Endothelial cell of umbilical vein (primary cell): Measurements from ENCODE around the gene SHPK. TPM values are rescaled to one million over a fixed set of nuclear protein-coding genes. Genes with fewer than 3 reads are reported as not detected.

Experiments
- BruUV-seq: library from RNA; stranded (reverse); fragments of 400-500 nt; replicated peaks from 2 replicates; lab custom pipeline; 2021; lab: Mats Ljungman, UMichigan
- CTCF ChIA-PET: fragments of 300-600, 350-600 bp; sonication (Branson Sonifier 250); formaldehyde crosslinking; loops from one replicate; lab custom pipeline; 2021; ENCODE audit warnings: antibody characterized with exemption, inconsistent platforms; lab: Charles Lee
- POLR2A ChIA-PET: fragments of 300-600, 350-600 bp; sonication (Branson Sonifier 250); formaldehyde crosslinking; loops from one replicate; lab custom pipeline; 2021; ENCODE audit warnings: antibody characterized with exemption, inconsistent platforms; lab: Charles Lee
- DNase-seq: peaks from one replicate; pipeline ENCODE4 v3.0.0-alpha.2; 2011; ENCODE audit warnings: low read depth, low spot score
- FAIRE-seq: peaks from 2 replicates; lab custom pipeline; 2011; peaks lifted over from hg19 to GRCh38; lab: Jason Lieb, UNC
- H2AFZ ChIP-seq: 2 replicates; pipeline ENCODE4 v1.6.0; 2012; ENCODE audit warnings: low read depth, low read length, control low read depth, inconsistent platforms
- H3K27ac ChIP-seq: 2 replicates; pipeline ENCODE4 v1.5.1; 2011; ENCODE audit warnings: low read depth, mild to moderate bottlenecking, control low read depth, low read length, moderate library complexity; ENCODE audit not compliant: insufficient read depth
- H3K27me3 ChIP-seq, 2 experiments: 2 replicates each; pipeline versions ENCODE4 v1.6.0 to v1.6.1; 2011; ENCODE audit warnings: low read length in 2 of 2, mixed read lengths in 1 of 2; ENCODE audit not compliant: control insufficient read depth in 2 of 2, insufficient read depth in 2 of 2
- H3K36me3 ChIP-seq, 2 experiments: 2 replicates in 1 of 2; 3 replicates in 1 of 2; pipeline ENCODE4 v1.5.1; 2011; ENCODE audit warnings: low read length in 2 of 2, mild to moderate bottlenecking in 1 of 2, moderate library complexity in 1 of 2; ENCODE audit not compliant: control insufficient read depth in 2 of 2, insufficient read depth in 2 of 2; ENCODE audit errors: extremely low read depth in 1 of 2
- H3K4me1 ChIP-seq: 3 replicates; pipeline ENCODE4 v1.5.1; 2011; ENCODE audit warnings: mild to moderate bottlenecking, low read length; ENCODE audit not compliant: control insufficient read depth, insufficient read depth; ENCODE audit errors: extremely low read depth
- H3K4me2 ChIP-seq: 2 replicates; pipeline ENCODE4 v1.6.1; 2011; ENCODE audit warnings: low read length, control low read depth, mixed read lengths; ENCODE audit not compliant: insufficient read depth
- H3K4me3 ChIP-seq, 3 experiments: fragments of 200-600 bp in 1 of 3; sonication (generic), shearing (Covaris generic) in 1 of 3; replicated peaks in 1 of 3; 2 replicates each; pipeline ENCODE4 v1.5.1; 2011 to 2016; ENCODE audit warnings: control low read depth in 3 of 3, low read length in 3 of 3, mild to moderate bottlenecking in 2 of 3, inconsistent platforms in 1 of 3, low read depth in 1 of 3, moderate library complexity in 1 of 3; ENCODE audit not compliant: insufficient read depth in 1 of 3
- H3K79me2 ChIP-seq: 2 replicates; pipeline ENCODE4 v1.6.0; 2012; ENCODE audit warnings: low read length, inconsistent platforms; ENCODE audit not compliant: control insufficient read depth, insufficient read depth
- H3K9ac ChIP-seq: replicated peaks from 2 replicates; pipeline ENCODE3; 2011; ENCODE audit warnings: low read length, control low read depth; ENCODE audit not compliant: insufficient read depth; ENCODE audit errors: extremely low read depth
- H3K9me1 ChIP-seq: replicated peaks from 3 replicates; pipeline ENCODE4 v1.6.0; 2011; ENCODE audit warnings: mild to moderate bottlenecking, low read length; ENCODE audit not compliant: control insufficient read depth, insufficient read depth; ENCODE audit errors: extremely low read depth
- H3K9me3 ChIP-seq: replicated peaks from 2 replicates; pipeline ENCODE4 v1.5.1; 2012; ENCODE audit warnings: low read length, inconsistent platforms; ENCODE audit not compliant: control insufficient read depth, insufficient read depth
- H4K20me1 ChIP-seq: replicated peaks from 2 replicates; pipeline ENCODE3; 2011; ENCODE audit warnings: mild to moderate bottlenecking, low read length; ENCODE audit not compliant: control insufficient read depth, insufficient read depth; ENCODE audit errors: extremely low read depth
- CTCF ChIP-seq, 2 donors: IDR thresholded peaks; 1 replicate in 1 of 2; 2 replicates in 1 of 2; pipeline ENCODE4 v1.5.1; 2011; ENCODE audit warnings: low read length in 2 of 2, mild to moderate bottlenecking in 2 of 2, moderate library complexity in 2 of 2, control low read depth in 1 of 2, inconsistent platforms in 1 of 2, low read depth in 1 of 2; ENCODE audit not compliant: insufficient read depth in 1 of 2; ENCODE audit errors: extremely low read depth in 1 of 2
- EZH2 ChIP-seq: IDR thresholded peaks from 2 replicates; pipeline ENCODE4 v1.6.1; 2012; ENCODE audit warnings: borderline replicate concordance, low read depth, mild to moderate bottlenecking, moderate library complexity, low read length, inconsistent platforms; ENCODE audit not compliant: severe bottlenecking
- FOS ChIP-seq: IDR thresholded peaks from 2 replicates; pipeline ENCODE4 v1.6.1; 2011; ENCODE audit warnings: mild to moderate bottlenecking, low read length, moderate library complexity, borderline replicate concordance; ENCODE audit not compliant: insufficient read depth
- GATA2 ChIP-seq: IDR thresholded peaks from 2 replicates; pipeline ENCODE4 v1.7.0; 2011; ENCODE audit warnings: low read depth, mild to moderate bottlenecking, moderate library complexity, mixed read lengths, low read length; ENCODE audit not compliant: insufficient read length, insufficient read depth
- JUN ChIP-seq: IDR thresholded peaks from 2 replicates; pipeline ENCODE4 v1.6.1; 2011; ENCODE audit warnings: borderline replicate concordance, low read depth; ENCODE audit not compliant: insufficient read length, insufficient read depth
- MAX ChIP-seq: IDR thresholded peaks from 2 replicates; pipeline ENCODE4 v1.6.1; 2011; ENCODE audit not compliant: insufficient read depth, insufficient read length
- MYC ChIP-seq: IDR thresholded peaks from one replicate; pipeline ENCODE4 v1.6.1; 2011; ENCODE audit warnings: mild to moderate bottlenecking, low read depth, low read length
- POLR2A ChIP-seq: IDR thresholded peaks from 2 replicates; pipeline ENCODE4 v1.6.1; 2012; ENCODE audit warnings: low read depth, mild to moderate bottlenecking, control low read depth, low read length
- POLR2AphosphoS5 ChIP-seq: IDR thresholded peaks from 2 replicates; pipeline ENCODE4 v1.6.1; 2012; ENCODE audit warnings: low read depth, mild to moderate bottlenecking, control low read depth, low read length, moderate library complexity; ENCODE audit not compliant: insufficient read depth
- dilution Hi-C: fragments of 300-500 bp; cut with MboI; formaldehyde crosslinking; loops from one replicate; pipeline ENCODE4 v1.15.0; 2019; ENCODE audit warnings: low sequenced_read_pairs; ENCODE audit not compliant: extremely low pct_ligation_motif_present
- intact Hi-C: fragments of 100-400 bp; cut with micrococcal nuclease; formaldehyde crosslinking; loops from one replicate; pipeline ENCODE4 v1.10.0; 2022
- polyA plus RNA-seq, 4 experiments: library from polyadenylated mRNA; depleted of rRNA in 3 of 4; stranded (reverse) in 3 of 4; unstranded in 1 of 4; fragments of >200 nt; gene quantifications; 2 replicates each; pipeline versions ENCODE4 v1.2.1 to v1.2.3, GENCODE V29; 2011 to 2012; ENCODE audit warnings: missing spikeins in 1 of 4
- total RNA-seq: library from RNA; stranded (reverse); gene quantifications from 2 replicates; pipeline ENCODE4 v1.2.3, GENCODE V29; 2021

Gene SHPK
- total and polyA plus RNA-seq, 2 donors (not counting 3 experiments of a cell fraction or from before 2014, with no cell fraction given), result 15.4 to 15.9 TPM

GRCh38 chr17:3593384-3593783 lies 42.7 kb downstream of the SHPK start:
- CTCF ChIA-PET, result interaction anchor here (0.7 kb wide), 1 partner anchor 17 kb away, joined by 3 read pairs; no protein-coding TSS in a partner anchor
- Histone ChIP-seq H3K4me2 (no peak overlapping the region), H4K20me1 (no peaks in the 10 kb centered on the region), H3K4me3 (no peak overlapping the region), H3K79me2 (no peaks in the 10 kb centered on the region), H2AFZ (no peak overlapping the region), H3K9ac (no peak overlapping the region), H3K27ac (no peak overlapping the region), H3K36me3 (no peaks in the 10 kb centered on the region), H3K9me1 (no peaks in the 10 kb centered on the region), H3K4me1 (no peaks in the 10 kb centered on the region), H3K9me3 (no peaks in the 10 kb centered on the region), H3K27me3 (no peaks in the 10 kb centered on the region)
- TF ChIP-seq EZH2 (no peak), POLR2AphosphoS5 (no peak), GATA2 (no peak), JUN (no peak), MYC (no peak), MAX (no peak), CTCF (IDR thresholded peaks at IDR 0.05; ENCODE audit: extremely low read depth in 1 of 2, insufficient read depth in 1 of 2, low read depth in 1 of 2, low read length in 2 of 2) (no peak), FOS (no peak), POLR2A (no peak)
- intact Hi-C loops (no loop called here), dilution Hi-C loops (no loop called here)
- FAIRE-seq, result no peak
- no peak for DNase-seq
- no TSS peak for BruUV-seq
- POLR2A ChIA-PET, result interaction anchor here (0.7 kb wide), 1 partner anchor 433 kb away, joined by 4 read pairs; no protein-coding TSS in a partner anchor
